NCI-H1105 (cell line): ENCODE data around the gene FRS2.

Experiments
- DNase-seq: peaks from one replicate; lab custom pipeline; 2025; lab: John Stamatoyannopoulos, UW

FRS2 gene

GRCh38 chr12:69501154-69501895 lies 31.1 kb downstream of the FRS2 start:
- no peak for DNase-seq

GRCh38 chr12:69502345-69503081 lies 32.3 kb downstream of the FRS2 start:
- DNase-seq, result no peak

- DNase-seq, result no peak
These were observed 37.9 kb downstream of the FRS2 start for GRCh38 chr12:69508091-69508490.

GRCh38 chr12:69508621-69509020 lies 38.4 kb downstream of the FRS2 start:
- DNase-seq, result no peak

GRCh38 chr12:69509308-69509736 lies 39.1 kb downstream of the FRS2 start:
- no peak for DNase-seq

- DNase-seq, result peak; percentile 44
These were observed 40.0 kb downstream of the FRS2 start for GRCh38 chr12:69509904-69510827.

- no peak for DNase-seq
These were observed 40.8 kb downstream of the FRS2 start for GRCh38 chr12:69511016-69511415.

GRCh38 chr12:69511469-69512267 lies 41.5 kb downstream of the FRS2 start:
- DNase-seq, result no peak

GRCh38 chr12:69512820-69513219 lies 42.6 kb downstream of the FRS2 start:
- DNase-seq, result no peak

GRCh38 chr12:69513297-69513696 lies 43.1 kb downstream of the FRS2 start:
- DNase-seq, result no peak

- DNase-seq, result no peak
These were observed 43.9 kb downstream of the FRS2 start for GRCh38 chr12:69514111-69514510.

GRCh38 chr12:69514845-69515244 lies 44.7 kb downstream of the FRS2 start:
- no peak for DNase-seq

GRCh38 chr12:69515394-69515930 lies 45.3 kb downstream of the FRS2 start:
- DNase-seq, result no peak

- no peak for DNase-seq
These were observed 46.8 kb downstream of the FRS2 start for GRCh38 chr12:69516950-69517349.

GRCh38 chr12:69517406-69517805 lies 47.2 kb downstream of the FRS2 start:
- no peak for DNase-seq

- DNase-seq, result no peak
These were observed 49.7 kb downstream of the FRS2 start for GRCh38 chr12:69519871-69520270.

GRCh38 chr12:69523433-69524330 lies 53.5 kb downstream of the FRS2 start:
- no peak for DNase-seq

- DNase-seq, result no peak
These were observed 54.1 kb downstream of the FRS2 start for GRCh38 chr12:69524331-69524630.

GRCh38 chr12:69524755-69525469 lies 54.7 kb downstream of the FRS2 start:
- no peak for DNase-seq
